Caco-2 (cell line): ENCODE results near the gene MIA3. TPM values are rescaled to one million over a fixed set of nuclear protein-coding genes. Genes with fewer than 3 reads are reported as not detected.

Source experiments
- BruUV-seq: library from RNA; stranded (reverse); fragments of 400-500 nt; replicated peaks from 2 replicates; lab custom pipeline; 2021; lab: Mats Ljungman, UMichigan
- CTCF ChIA-PET: fragments of 300-600 bp; sonication (Branson Sonifier 250); formaldehyde crosslinking; loops from one replicate; lab custom pipeline; 2022; ENCODE audit warnings: antibody characterized with exemption; lab: Charles Lee
- POLR2A ChIA-PET: fragments of 300-600 bp; sonication (Branson Sonifier 250); formaldehyde crosslinking; loops from one replicate; lab custom pipeline; 2022; ENCODE audit warnings: antibody characterized with exemption; lab: Charles Lee
- DNase-seq, 2 experiments: peaks; one replicate each; pipeline versions ENCODE4 v3.0.0 to v3.0.0-alpha.2; 2020 to 2022
- H3K27me3 ChIP-seq: replicated peaks from 2 replicates; pipeline ENCODE4 v1.6.0; 2011; ENCODE audit warnings: low read length; ENCODE audit not compliant: control insufficient read depth, insufficient read depth
- H3K36me3 ChIP-seq: 2 replicates; pipeline ENCODE4 v1.5.1; 2011; ENCODE audit warnings: low read length; ENCODE audit not compliant: control insufficient read depth, insufficient read depth
- H3K4me1 ChIP-seq: fragments of 250-450 bp; sonication (Bioruptor Pico); 2 replicates; pipeline ENCODE4 v1.5.1; 2020; ENCODE audit warnings: mild to moderate bottlenecking
- H3K4me3 ChIP-seq: 2 replicates; pipeline ENCODE4 v1.5.1; 2011; ENCODE audit warnings: low read depth, mild to moderate bottlenecking, control low read depth, low read length
- H3K9me3 ChIP-seq: fragments of 250-450 bp; sonication (Bioruptor Pico); 2 replicates; pipeline ENCODE4 v1.5.1; 2020; ENCODE audit warnings: mild to moderate bottlenecking, moderate library complexity
- H3K27ac Mint-ChIP-seq: one replicate; pipeline ENCODE4 v1.8.0; 2022; ENCODE audit warnings: mixed read lengths; ENCODE audit not compliant: unreplicated experiment
- H3K27me3 Mint-ChIP-seq: one replicate; pipeline ENCODE4 v1.8.0; 2022; ENCODE audit warnings: mixed read lengths; ENCODE audit not compliant: insufficient read depth, unreplicated experiment
- H3K36me3 Mint-ChIP-seq: one replicate; pipeline ENCODE4 v1.8.0; 2022; ENCODE audit warnings: mild to moderate bottlenecking, mixed read lengths; ENCODE audit not compliant: insufficient read depth, unreplicated experiment
- H3K4me1 Mint-ChIP-seq: one replicate; pipeline ENCODE4 v1.8.0; 2022; ENCODE audit warnings: low read depth, mixed read lengths; ENCODE audit not compliant: unreplicated experiment
- H3K4me3 Mint-ChIP-seq: one replicate; pipeline ENCODE4 v1.8.0; 2022; ENCODE audit warnings: mild to moderate bottlenecking, moderate library complexity, mixed read lengths; ENCODE audit not compliant: unreplicated experiment
- H3K9me3 Mint-ChIP-seq: one replicate; pipeline ENCODE4 v1.8.0; 2022; ENCODE audit warnings: mixed read lengths; ENCODE audit not compliant: unreplicated experiment
- CTCF ChIP-seq, 2 experiments: fragments of 200-600 bp in 1 of 2; IDR thresholded peaks; 1 replicate in 1 of 2; 2 replicates in 1 of 2; pipeline versions ENCODE4 v1.5.1 to v1.8.0; 2011 to 2022; ENCODE audit warnings: antibody characterized with exemption in 1 of 2, control low read depth in 1 of 2, inconsistent platforms in 1 of 2, low read depth in 1 of 2, low read length in 1 of 2, mild to moderate bottlenecking in 1 of 2, moderate library complexity in 1 of 2; ENCODE audit not compliant: insufficient read depth in 1 of 2, severe bottlenecking in 1 of 2, unreplicated experiment in 1 of 2
- intact Hi-C: fragments of 100-400 bp; cut with micrococcal nuclease; formaldehyde crosslinking; loops from one replicate; pipeline ENCODE4 v1.10.0; 2022; ENCODE audit not compliant: unreplicated experiment
- total RNA-seq: library from RNA; stranded (reverse); gene quantifications from 2 replicates; pipeline ENCODE4 v1.2.3, GENCODE V29; 2022

The MIA3 gene
- total RNA-seq, 1 experiment from 2014 or later = 56.0 TPM

DNA sequence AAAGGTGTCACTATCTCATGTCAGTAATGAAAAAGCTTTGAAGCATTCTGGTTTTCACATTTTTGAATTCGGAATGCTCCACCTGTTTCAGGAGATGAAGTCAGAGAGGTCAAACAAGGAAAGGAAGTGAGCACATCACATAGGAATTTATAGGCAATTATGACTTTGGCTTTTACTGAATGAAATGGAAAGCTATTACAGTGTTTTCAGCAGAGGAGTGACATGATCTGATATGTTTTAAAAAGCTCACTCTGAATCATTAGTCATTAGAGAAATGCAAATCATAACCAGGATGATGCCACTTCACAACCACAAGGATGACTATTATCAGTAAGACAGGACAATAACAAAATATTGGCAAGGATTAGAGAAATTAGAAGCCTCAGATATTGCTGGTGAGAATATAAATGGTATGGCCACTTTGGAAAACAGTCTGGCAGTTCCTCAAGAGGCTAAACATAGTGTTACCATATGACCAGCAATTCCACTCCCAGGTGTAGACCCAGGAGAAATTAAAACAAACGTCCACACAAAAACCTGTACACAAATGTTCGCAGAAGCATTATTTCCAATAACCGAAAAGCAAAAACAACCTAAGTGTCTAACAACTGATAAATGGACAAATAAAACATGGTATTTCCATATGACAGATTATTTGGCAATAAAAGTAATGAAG, 35.7 kb upstream of the MIA3 start:
- Histone ChIP-seq H3K36me3 (no peaks in the 10 kb centered on the region), H3K27me3 (no peaks in the 10 kb centered on the region), H3K4me1 (peaks cover 15% of the 10 kb centered on the region), H3K4me3 (no peak overlapping the region), H3K9me3 (no peaks in the 10 kb centered on the region)
- intact Hi-C loops = no loop called here
- Mint-ChIP-seq H3K4me3 (no peak overlapping the region), H3K4me1 (peaks cover 13% of the 10 kb centered on the region), H3K27ac (peak overlapping the region; percentile 72), H3K9me3 (no peaks in the 10 kb centered on the region), H3K36me3 (peaks cover 45% of the 10 kb centered on the region), H3K27me3 (no peaks in the 10 kb centered on the region)
- ChIA-PET CTCF (no interaction called here), POLR2A (no interaction called here)
- no peak for TF ChIP-seq CTCF (IDR thresholded peaks at IDR 0.05; ENCODE audit: insufficient read depth in 1 of 2, low read depth in 1 of 2, low read length in 1 of 2, severe bottlenecking in 1 of 2, unreplicated experiment in 1 of 2)
- DNase-seq = peak in 1 of 2 experiments; percentile 6
- no TSS peak for BruUV-seq

DNA sequence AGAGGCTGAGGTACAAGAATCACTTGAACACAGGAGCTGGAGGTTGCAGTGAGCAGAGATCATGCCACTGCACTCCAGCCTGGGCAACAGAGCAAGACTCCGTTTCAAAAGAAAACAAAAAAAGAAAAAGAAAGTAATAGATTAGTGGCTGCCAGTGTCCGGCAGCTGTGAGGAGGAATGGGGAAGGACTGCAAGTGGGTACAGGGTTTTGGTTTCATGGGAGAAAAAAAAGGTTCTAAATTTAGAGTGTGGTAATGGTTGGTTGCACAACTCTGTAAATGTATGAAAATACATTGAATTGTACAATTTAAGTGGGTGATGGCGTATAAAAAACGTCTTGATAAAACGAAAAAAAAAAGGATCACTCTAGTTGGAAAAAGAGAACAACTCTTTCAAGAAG, 34.8 kb upstream of the MIA3 start:
- TF ChIP-seq CTCF (IDR thresholded peaks at IDR 0.05; ENCODE audit: insufficient read depth in 1 of 2, low read depth in 1 of 2, low read length in 1 of 2, severe bottlenecking in 1 of 2, unreplicated experiment in 1 of 2) = no peak
- no TSS peak for BruUV-seq
- peaks cover 14% of the 10 kb centered on the region for H3K4me1 Mint-ChIP-seq
- no peak overlapping the region for H3K4me3 Mint-ChIP-seq
- ChIA-PET CTCF (no interaction called here), POLR2A (no interaction called here)
- H3K9me3 ChIP-seq = no peaks in the 10 kb centered on the region
- peaks cover 16% of the 10 kb centered on the region for H3K4me1 ChIP-seq
- H3K27ac Mint-ChIP-seq = no peak overlapping the region
- H3K36me3 ChIP-seq = no peaks in the 10 kb centered on the region
- H3K27me3 Mint-ChIP-seq = no peaks in the 10 kb centered on the region
- no peak for DNase-seq
- intact Hi-C loops = no loop called here
- no peaks in the 10 kb centered on the region for H3K9me3 Mint-ChIP-seq
- no peak overlapping the region for H3K4me3 ChIP-seq
- peaks cover 47% of the 10 kb centered on the region for H3K36me3 Mint-ChIP-seq
- no peaks in the 10 kb centered on the region for H3K27me3 ChIP-seq

- no peaks in the 10 kb centered on the region for H3K27me3 ChIP-seq
- Mint-ChIP-seq H3K4me1 (peaks cover 26% of the 10 kb centered on the region), H3K4me3 (no peak overlapping the region), H3K27ac (no peak overlapping the region), H3K27me3 (no peaks in the 10 kb centered on the region), H3K9me3 (no peaks in the 10 kb centered on the region), H3K36me3 (peaks cover 53% of the 10 kb centered on the region)
- BruUV-seq = no TSS peak
- peaks cover 22% of the 10 kb centered on the region for H3K4me1 ChIP-seq
- DNase-seq = no peak
- ChIA-PET CTCF (no interaction called here), POLR2A (no interaction called here)
- H3K4me3 ChIP-seq = no peak overlapping the region
- no peaks in the 10 kb centered on the region for H3K36me3 ChIP-seq
- intact Hi-C loops = no loop called here
- no peaks in the 10 kb centered on the region for H3K9me3 ChIP-seq
- no peak for TF ChIP-seq CTCF (IDR thresholded peaks at IDR 0.05; ENCODE audit: insufficient read depth in 1 of 2, low read depth in 1 of 2, low read length in 1 of 2, severe bottlenecking in 1 of 2, unreplicated experiment in 1 of 2)
Observed at GRCh38 chr1:222586842-222587241, 31.1 kb upstream of the MIA3 start.
